HL-60 (cell line): ENCODE data around the gene MTFP1.

Source experiments
- DNase-seq, 2 experiments: peaks; one replicate each; pipeline ENCODE4 v3.0.0-alpha.2; 2010 to 2020; ENCODE audit warnings: low read depth in 1 of 2, low spot score in 1 of 2
- H3K27ac ChIP-seq: fragments of 250-450 bp; sonication (Bioruptor Pico); replicated peaks from 2 replicates; pipeline ENCODE4 v1.5.1; 2020; ENCODE audit warnings: mild to moderate bottlenecking, moderate library complexity
- H3K27me3 ChIP-seq: fragments of 250-450 bp; sonication (Bioruptor Pico); 2 replicates; pipeline ENCODE4 v1.5.1; 2021; ENCODE audit warnings: mild to moderate bottlenecking, moderate library complexity; ENCODE audit not compliant: insufficient read depth, poor library complexity, severe bottlenecking
- H3K4me3 ChIP-seq: replicated peaks from 2 replicates; pipeline ENCODE4 v1.5.1; 2011; ENCODE audit warnings: mild to moderate bottlenecking, control low read depth, low read length; ENCODE audit not compliant: insufficient read depth
- CTCF ChIP-seq: IDR thresholded peaks from one replicate; pipeline ENCODE4 v1.5.1; 2011; ENCODE audit warnings: low read length, control low read depth, inconsistent platforms; ENCODE audit not compliant: insufficient read depth
- GABPA ChIP-seq: IDR thresholded peaks from 2 replicates; pipeline ENCODE4 v1.6.1; 2012; ENCODE audit warnings: low read depth
- POLR2AphosphoS5 ChIP-seq: IDR thresholded peaks from 2 replicates; pipeline ENCODE4 v1.6.1; 2012; ENCODE audit warnings: low read depth
- REST ChIP-seq: IDR thresholded peaks from 2 replicates; pipeline ENCODE4 v1.6.1; 2012; ENCODE audit warnings: low read depth; ENCODE audit not compliant: insufficient replicate concordance
- SPI1 ChIP-seq: IDR thresholded peaks from 2 replicates; pipeline ENCODE4 v1.6.1; 2012; ENCODE audit warnings: low read depth, mild to moderate bottlenecking, borderline replicate concordance

Gene MTFP1

GRCh38 chr22:30413001-30413400 is 12.6 kb upstream of the MTFP1 start:
- H3K27ac ChIP-seq: no peak overlapping the region
- TF ChIP-seq GABPA: no peak
- H3K4me3 ChIP-seq: no peak overlapping the region
- no peak for DNase-seq
- H3K27me3 ChIP-seq: no peaks in the 10 kb centered on the region

DNA sequence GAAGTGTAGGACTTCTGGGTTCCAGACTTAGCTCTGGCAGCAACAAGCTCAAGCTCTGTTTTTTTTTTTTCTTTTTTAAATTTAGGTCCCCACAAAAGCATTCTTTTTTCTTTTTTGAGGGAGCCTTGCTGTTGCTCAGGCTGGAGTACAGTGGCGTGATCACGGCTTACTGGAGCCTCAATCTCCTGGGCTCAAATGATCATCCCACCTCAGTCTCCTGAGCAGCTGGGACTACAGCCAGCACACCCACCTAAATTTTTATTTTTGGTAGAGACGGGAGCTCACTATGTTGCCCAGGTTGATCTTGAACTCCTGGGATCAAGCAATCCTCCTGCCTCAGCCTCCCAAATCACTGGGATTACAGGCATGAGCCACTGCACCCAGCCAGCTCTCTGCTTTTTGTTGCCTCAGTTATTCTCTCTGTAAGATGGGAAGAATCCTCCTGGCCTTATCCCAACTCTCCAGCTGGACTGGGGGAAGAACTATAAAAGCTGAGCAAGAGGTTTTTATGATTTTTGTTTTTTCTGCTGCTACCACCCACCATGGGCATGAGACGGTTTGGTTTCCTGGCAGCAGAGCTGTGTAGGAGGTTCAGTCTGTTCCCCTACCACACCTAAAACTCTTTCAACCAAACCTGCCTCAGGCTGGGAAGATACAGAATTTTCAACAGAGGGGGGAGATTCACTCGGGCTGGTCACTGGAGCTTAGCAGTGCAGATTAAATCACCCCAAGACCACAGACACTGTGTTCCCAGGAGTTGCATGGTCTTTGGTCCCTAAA is 11.6 kb upstream of the MTFP1 start:
- Histone ChIP-seq H3K27me3 (no peaks in the 10 kb centered on the region), H3K27ac (no peak overlapping the region), H3K4me3 (no peak overlapping the region)
- TF ChIP-seq POLR2AphosphoS5 (no peak), CTCF (no peak), GABPA (no peak)
- no peak for DNase-seq

GRCh38 chr22:30414525-30415047 is 11.0 kb upstream of the MTFP1 start:
- Histone ChIP-seq H3K4me3 (no peak overlapping the region), H3K27me3 (no peaks in the 10 kb centered on the region), H3K27ac (no peak overlapping the region)
- no peak for DNase-seq
- TF ChIP-seq REST: no peak
- TF ChIP-seq POLR2AphosphoS5: no peak
- TF ChIP-seq GABPA: no peak
- TF ChIP-seq SPI1: no peak

- no peak for TF ChIP-seq GABPA
- TF ChIP-seq POLR2AphosphoS5: no peak
- no peak for TF ChIP-seq CTCF
- no peak for TF ChIP-seq REST
- Histone ChIP-seq H3K27me3 (no peaks in the 10 kb centered on the region), H3K27ac (no peak overlapping the region), H3K4me3 (no peak overlapping the region)
- DNase-seq: no peak
These were observed 9.2 kb upstream of the MTFP1 start for GRCh38 chr22:30416403-30416802.

GRCh38 chr22:30416837-30417236 is 8.7 kb upstream of the MTFP1 start:
- no peak overlapping the region for H3K4me3 ChIP-seq
- no peak for DNase-seq
- H3K27me3 ChIP-seq: no peaks in the 10 kb centered on the region
- no peak for TF ChIP-seq CTCF
- no peak for TF ChIP-seq SPI1
- TF ChIP-seq POLR2AphosphoS5: no peak
- TF ChIP-seq GABPA: no peak
- no peak for TF ChIP-seq REST
- H3K27ac ChIP-seq: no peak overlapping the region
